HCT116 (cell line): ENCODE results near the gene CPNE2. TPM values are rescaled to one million over a fixed set of nuclear protein-coding genes. Genes with fewer than 3 reads are reported as not detected.
A peak's percentile ranks its signal among the peaks of the same experiment; 100 is the strongest.

Experiments used
- ATAC-seq: fragments of 200-7000 bp; cut with Tn5 transposase; 2 replicates; pipeline ENCODE4 v1.9.1; 2020; ENCODE audit warnings: mild to moderate bottlenecking, moderate library complexity
- BruUV-seq: library from RNA; stranded (reverse); fragments of 400-500 nt; replicated peaks from 2 replicates; lab custom pipeline; 2021; lab: Mats Ljungman, UMichigan
- CTCF ChIA-PET: fragments of 300-600 bp; sonication (Branson Sonifier 250); formaldehyde crosslinking; loops from one replicate; lab custom pipeline; 2021; ENCODE audit warnings: antibody characterized with exemption; lab: Charles Lee
- POLR2A ChIA-PET: fragments of 300-600, 350-600 bp; sonication (Branson Sonifier 250); formaldehyde crosslinking; loops from one replicate; lab custom pipeline; 2021; ENCODE audit warnings: antibody characterized with exemption; lab: Charles Lee
- RAD21 ChIA-PET, 2 experiments: fragments of 300-600 bp; sonication (Branson Sonifier 250); formaldehyde crosslinking; loops; one replicate each; lab custom pipeline; 2023; ENCODE audit warnings: low total read pairs in 2 of 2; ENCODE audit not compliant: uncharacterized antibody in 2 of 2, unreplicated experiment in 2 of 2, low non-redundant PET in 1 of 2; lab: Charles Lee
- DNase-seq: peaks from one replicate; pipeline ENCODE4 v3.0.0-alpha.2; 2010; ENCODE audit warnings: low read depth, low spot score
- H2AFZ ChIP-seq: fragments of 200-600 bp; shearing (Covaris generic), sonication (generic); 2 replicates; pipeline ENCODE4 v1.6.1; 2017; ENCODE audit warnings: low read depth, mixed run types, mixed read lengths, antibody characterized with exemption, low read length; ENCODE audit not compliant: poor library complexity, severe bottlenecking
- H3K27ac ChIP-seq: 2 replicates; pipeline ENCODE4 v1.5.1; 2012; ENCODE audit warnings: low read depth, low read length
- H3K27me3 ChIP-seq: fragments of 200-600 bp; sonication (generic); 2 replicates; pipeline ENCODE4 v1.6.1; 2016; ENCODE audit warnings: mixed run types, low read length, mixed read lengths; ENCODE audit not compliant: insufficient read depth
- H3K36me3 ChIP-seq, 2 experiments: fragments of 200-500 bp in 1 of 2; fragments of 200-600 bp in 1 of 2; sonication (Bioruptor generic) in 1 of 2; sonication (generic) in 1 of 2; 2 replicates each; pipeline versions ENCODE4 v1.5.1 to v1.6.1; 2014 to 2016; ENCODE audit warnings: low read length in 2 of 2, inconsistent platforms in 1 of 2, mixed read lengths in 1 of 2, mixed run types in 1 of 2; ENCODE audit not compliant: insufficient read depth in 2 of 2, control insufficient read depth in 1 of 2
- H3K4me1 ChIP-seq, 2 experiments: fragments of 200-600 bp in 1 of 2; sonication (generic) in 1 of 2; 2 replicates each; pipeline versions ENCODE4 v1.5.1 to v1.6.1; 2012 to 2017; ENCODE audit warnings: low read length in 2 of 2, inconsistent platforms in 1 of 2, mild to moderate bottlenecking in 1 of 2, mixed read lengths in 1 of 2, mixed run types in 1 of 2, moderate library complexity in 1 of 2; ENCODE audit not compliant: insufficient read depth in 2 of 2, control insufficient read depth in 1 of 2
- H3K4me2 ChIP-seq: fragments of 200-600 bp; sonication (generic); 2 replicates; pipeline ENCODE4 v1.6.1; 2017; ENCODE audit warnings: mixed run types, low read length, mixed read lengths
- H3K4me3 ChIP-seq, 2 experiments: fragments of 200-600 bp in 1 of 2; sonication (generic) in 1 of 2; replicated peaks in 1 of 2; 2 replicates each; pipeline ENCODE4 v1.5.1; 2011 to 2016; ENCODE audit warnings: low read length in 2 of 2, control low read depth in 1 of 2, low read depth in 1 of 2, mild to moderate bottlenecking in 1 of 2, mixed read lengths in 1 of 2, mixed run types in 1 of 2
- H3K79me2 ChIP-seq: fragments of 200-600 bp; sonication (generic); 2 replicates; pipeline ENCODE4 v1.6.1; 2017; ENCODE audit warnings: mild to moderate bottlenecking, mixed run types, low read length, moderate library complexity, mixed read lengths; ENCODE audit not compliant: insufficient read depth
- H3K9ac ChIP-seq: fragments of 200-600 bp; sonication (generic); 2 replicates; pipeline ENCODE4 v1.6.1; 2016; ENCODE audit warnings: low read length, mixed read lengths
- H3K9me2 ChIP-seq: fragments of 200-600 bp; sonication (generic), shearing (Covaris generic); 2 replicates; pipeline ENCODE4 v1.6.1; 2017; ENCODE audit warnings: mixed run types, mild to moderate bottlenecking, moderate library complexity; ENCODE audit not compliant: insufficient read depth
- H3K9me3 ChIP-seq, 2 experiments: fragments of 200-500 bp in 1 of 2; fragments of 200-600 bp in 1 of 2; sonication (Bioruptor generic) in 1 of 2; sonication (generic) in 1 of 2; 2 replicates each; pipeline ENCODE4 v1.6.1; 2014 to 2017; ENCODE audit warnings: low read length in 2 of 2, mixed read lengths in 2 of 2, inconsistent platforms in 1 of 2, low read depth in 1 of 2, mild to moderate bottlenecking in 1 of 2, mixed run types in 1 of 2, moderate library complexity in 1 of 2; ENCODE audit not compliant: control insufficient read depth in 1 of 2, insufficient read depth in 1 of 2
- H4K20me1 ChIP-seq: fragments of 200-600 bp; sonication (generic), shearing (Covaris generic); 2 replicates; pipeline ENCODE4 v1.6.1; 2017; ENCODE audit warnings: mixed run types, mild to moderate bottlenecking, moderate library complexity; ENCODE audit not compliant: insufficient read depth
- ATF3 ChIP-seq: IDR thresholded peaks from 2 replicates; pipeline ENCODE4 v1.6.1; 2012
- CBX3 ChIP-seq: IDR thresholded peaks from 2 replicates; pipeline ENCODE4 v1.6.1; 2012; ENCODE audit warnings: low read depth
- CEBPB ChIP-seq: IDR thresholded peaks from 2 replicates; pipeline ENCODE4 v1.6.1; 2012; ENCODE audit warnings: low read depth
- CTCF ChIP-seq, 3 experiments: fragments of 200-600 bp in 1 of 3; sonication (generic) in 1 of 3; IDR thresholded peaks in 2 of 3; conservative IDR thresholded peaks in 1 of 3; 2 replicates each; pipeline ENCODE4 v1.5.1; 2012 to 2017; ENCODE audit warnings: low read depth in 2 of 3, low read length in 2 of 3, antibody characterized with exemption in 1 of 3, borderline replicate concordance in 1 of 3, control low read depth in 1 of 3, mild to moderate bottlenecking in 1 of 3, mixed read lengths in 1 of 3, mixed run types in 1 of 3, moderate library complexity in 1 of 3; ENCODE audit not compliant: insufficient read depth in 1 of 3
- EGR1 ChIP-seq: IDR thresholded peaks from 2 replicates; pipeline ENCODE4 v1.6.1; 2012; ENCODE audit warnings: low read depth
- ELF1 ChIP-seq: IDR thresholded peaks from 2 replicates; pipeline ENCODE4 v1.6.1; 2012; ENCODE audit warnings: low read depth, borderline replicate concordance
- EZH2phosphoT487 ChIP-seq: fragments of 200-600 bp; IDR thresholded peaks from 2 replicates; pipeline ENCODE4 v1.6.1; 2018; ENCODE audit warnings: antibody characterized with exemption, borderline replicate concordance
- FOSL1 ChIP-seq: IDR thresholded peaks from 2 replicates; pipeline ENCODE4 v1.6.1; 2012; ENCODE audit warnings: low read depth
- JUND ChIP-seq: IDR thresholded peaks from 2 replicates; pipeline ENCODE4 v1.6.1; 2012
- POLR2A ChIP-seq: IDR thresholded peaks from 2 replicates; pipeline ENCODE4 v1.7.0; 2011; ENCODE audit warnings: borderline replicate concordance; ENCODE audit not compliant: insufficient read depth, insufficient read length; ENCODE audit errors: extremely low read depth
- POLR2AphosphoS5 ChIP-seq: IDR thresholded peaks from 2 replicates; pipeline ENCODE4 v1.6.1; 2011; ENCODE audit warnings: mild to moderate bottlenecking, low read depth, low read length, moderate library complexity
- REST ChIP-seq: IDR thresholded peaks from 2 replicates; pipeline ENCODE4 v1.6.1; 2012; ENCODE audit warnings: low read depth
- SIN3A ChIP-seq: IDR thresholded peaks from 2 replicates; pipeline ENCODE4 v1.6.1; 2012; ENCODE audit warnings: low read depth
- SP1 ChIP-seq: IDR thresholded peaks from 2 replicates; pipeline ENCODE4 v1.6.1; 2012; ENCODE audit warnings: low read depth
- SRF ChIP-seq: IDR thresholded peaks from 2 replicates; pipeline ENCODE4 v1.6.1; 2012; ENCODE audit warnings: low read depth
- TCF7L2 ChIP-seq: IDR thresholded peaks from 2 replicates; pipeline ENCODE4 v1.7.0; 2011; ENCODE audit warnings: borderline replicate concordance, inconsistent platforms; ENCODE audit not compliant: insufficient read depth, insufficient read length; ENCODE audit errors: extremely low read depth
- YY1 ChIP-seq: IDR thresholded peaks from 2 replicates; pipeline ENCODE4 v1.6.1; 2011; ENCODE audit warnings: low read length, low read depth, moderate library complexity, mild to moderate bottlenecking; ENCODE audit not compliant: insufficient replicate concordance; ENCODE audit errors: extremely low read depth
- ZNF274 ChIP-seq: fragments of 200-500 bp; sonication (Bioruptor generic); IDR thresholded peaks from 2 replicates; pipeline ENCODE4 v1.6.1; 2014; ENCODE audit warnings: mild to moderate bottlenecking, low read depth, low read length, inconsistent platforms
- intact Hi-C: fragments of 100-400 bp; cut with micrococcal nuclease; formaldehyde crosslinking; loops from 2 replicates; pipeline ENCODE4 v1.10.0; 2022
- total RNA-seq: library from RNA; stranded (reverse); gene quantifications from one replicate; pipeline ENCODE4 v1.2.1, GENCODE V29; 2021; ENCODE audit not compliant: unreplicated experiment
- TF ChIP-seq, protein P1 (sequence below): IDR thresholded peaks from 2 replicates; pipeline ENCODE4 v1.6.1; 2012

CPNE2 gene
- total RNA-seq, 1 experiment from 2014 or later: 31.2 TPM

DNA sequence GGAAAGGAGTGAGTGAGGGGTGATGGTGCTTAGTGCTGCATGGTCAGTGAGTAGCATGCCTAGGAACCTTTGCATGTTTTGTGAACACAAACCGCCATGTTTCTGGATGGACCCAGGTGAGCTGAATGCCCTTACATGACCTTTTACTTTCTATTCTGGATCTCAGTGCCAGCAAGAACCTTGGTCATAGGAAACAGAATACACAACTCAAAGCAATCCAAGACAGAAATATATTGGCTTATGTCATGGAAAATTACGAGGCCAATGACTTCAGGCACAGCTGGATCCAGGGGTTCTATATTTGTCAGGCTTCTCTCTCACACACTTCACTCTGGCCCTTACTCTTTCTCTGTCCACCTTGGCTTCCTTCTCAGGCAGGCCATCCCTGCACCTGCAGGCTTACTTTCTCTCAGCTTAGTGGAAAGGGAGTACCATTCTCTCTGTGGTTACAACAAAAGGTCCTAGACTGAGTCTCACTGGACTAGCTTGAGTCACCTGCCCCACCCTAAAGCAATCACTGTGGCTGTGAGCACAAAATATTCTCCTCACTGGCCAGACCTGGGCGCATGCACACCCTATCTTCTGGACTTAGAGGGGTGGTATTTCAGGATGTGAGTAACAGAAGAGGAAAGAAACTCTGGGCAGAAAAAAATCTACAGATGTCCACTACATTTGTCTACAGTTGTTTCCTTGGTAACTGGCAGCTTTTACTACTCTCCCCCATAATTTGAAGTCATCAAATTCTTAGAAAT lies 20.4 kb upstream of the CPNE2 start:
- BruUV-seq: no TSS peak
- no peak overlapping the region for H2AFZ ChIP-seq
- H4K20me1 ChIP-seq: no peaks in the 10 kb centered on the region
- H3K27me3 ChIP-seq: no peaks in the 10 kb centered on the region
- intact Hi-C loops: no loop called here
- peaks cover 10 to 35% of the 10 kb centered on the region in 2 experiments for H3K4me1 ChIP-seq
- no peak overlapping the region for H3K4me3 ChIP-seq
- peak overlapping the region; percentile 64 for H3K4me2 ChIP-seq
- H3K9ac ChIP-seq: 0 out of 2 replicates have a peak overlapping the region, but pooled peaks have one; percentile 3
- no peaks in the 10 kb centered on the region for H3K9me3 ChIP-seq
- RAD21 ChIA-PET: no interaction called here
- ATAC-seq: peak; percentile 86
- no peaks in the 10 kb centered on the region for H3K79me2 ChIP-seq
- H3K27ac ChIP-seq: no peak overlapping the region
- H3K36me3 ChIP-seq: no peaks in the 10 kb centered on the region
- CTCF ChIA-PET: interaction anchor here (2.0 kb wide), 1 partner anchor 12 kb away, joined by 7 read pairs; no protein-coding TSS in a partner anchor
- 0 out of 2 replicates have a peak, but pooled peaks cover 3% of the 10 kb centered on the region for H3K9me2 ChIP-seq
- peak; percentile 26 for DNase-seq
- POLR2A ChIA-PET: no interaction called here
- no peak for TF ChIP-seq SRF
- TF ChIP-seq, protein P1, sequence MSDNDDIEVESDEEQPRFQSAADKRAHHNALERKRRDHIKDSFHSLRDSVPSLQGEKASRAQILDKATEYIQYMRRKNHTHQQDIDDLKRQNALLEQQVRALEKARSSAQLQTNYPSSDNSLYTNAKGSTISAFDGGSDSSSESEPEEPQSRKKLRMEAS: no peak
- TF ChIP-seq REST: no peak
- no peak for TF ChIP-seq ATF3
- TF ChIP-seq TCF7L2: no peak
- TF ChIP-seq ZNF274: no peak
- no peak for TF ChIP-seq POLR2A
- TF ChIP-seq JUND: no peak
- no peak for TF ChIP-seq ELF1
- no peak for TF ChIP-seq EGR1
- TF ChIP-seq CEBPB: no peak
- TF ChIP-seq YY1: no peak
- no peak for TF ChIP-seq POLR2AphosphoS5
- no peak for TF ChIP-seq FOSL1
- TF ChIP-seq CBX3: no peak
- TF ChIP-seq CTCF (IDR thresholded peaks at IDR 0.05 in 2 of 3, conservative IDR thresholded peaks at IDR 0.05 in 1 of 3; ENCODE audit: borderline replicate concordance in 1 of 3, insufficient read depth in 1 of 3, low read depth in 2 of 3, low read length in 2 of 3): no peak
- no peak; the same call in 1 of the 2 replicates for TF ChIP-seq SP1
- TF ChIP-seq EZH2phosphoT487: no peak
- no peak for TF ChIP-seq SIN3A
